DOHH2 (cell line): ENCODE data around the gene KCNK7.

Experiments
- EZH2phosphoT487 ChIP-seq: fragments of 200-600 bp; sonication (generic); IDR thresholded peaks from 2 replicates; pipeline ENCODE4 v1.6.1; 2017; ENCODE audit warnings: borderline replicate concordance, mild to moderate bottlenecking, antibody characterized with exemption, low read length, moderate library complexity, mixed read lengths
- TF ChIP-seq, protein P1 (sequence below): fragments of 200-600 bp; sonication (generic); IDR thresholded peaks from one replicate; pipeline ENCODE4 v1.5.1; 2014; ENCODE audit warnings: antibody characterized with exemption, mild to moderate bottlenecking, low read depth, low read length; ENCODE audit not compliant: poor library complexity, severe bottlenecking

- TF ChIP-seq, protein P1, sequence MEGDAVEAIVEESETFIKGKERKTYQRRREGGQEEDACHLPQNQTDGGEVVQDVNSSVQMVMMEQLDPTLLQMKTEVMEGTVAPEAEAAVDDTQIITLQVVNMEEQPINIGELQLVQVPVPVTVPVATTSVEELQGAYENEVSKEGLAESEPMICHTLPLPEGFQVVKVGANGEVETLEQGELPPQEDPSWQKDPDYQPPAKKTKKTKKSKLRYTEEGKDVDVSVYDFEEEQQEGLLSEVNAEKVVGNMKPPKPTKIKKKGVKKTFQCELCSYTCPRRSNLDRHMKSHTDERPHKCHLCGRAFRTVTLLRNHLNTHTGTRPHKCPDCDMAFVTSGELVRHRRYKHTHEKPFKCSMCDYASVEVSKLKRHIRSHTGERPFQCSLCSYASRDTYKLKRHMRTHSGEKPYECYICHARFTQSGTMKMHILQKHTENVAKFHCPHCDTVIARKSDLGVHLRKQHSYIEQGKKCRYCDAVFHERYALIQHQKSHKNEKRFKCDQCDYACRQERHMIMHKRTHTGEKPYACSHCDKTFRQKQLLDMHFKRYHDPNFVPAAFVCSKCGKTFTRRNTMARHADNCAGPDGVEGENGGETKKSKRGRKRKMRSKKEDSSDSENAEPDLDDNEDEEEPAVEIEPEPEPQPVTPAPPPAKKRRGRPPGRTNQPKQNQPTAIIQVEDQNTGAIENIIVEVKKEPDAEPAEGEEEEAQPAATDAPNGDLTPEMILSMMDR: peak; percentile 95
- TF ChIP-seq EZH2phosphoT487: no peak
Measured at GRCh38 chr11:65551572-65552387, 43.8 kb downstream of the KCNK7 start.
